Measurements from ENCODE around the gene DES.

DNA sequence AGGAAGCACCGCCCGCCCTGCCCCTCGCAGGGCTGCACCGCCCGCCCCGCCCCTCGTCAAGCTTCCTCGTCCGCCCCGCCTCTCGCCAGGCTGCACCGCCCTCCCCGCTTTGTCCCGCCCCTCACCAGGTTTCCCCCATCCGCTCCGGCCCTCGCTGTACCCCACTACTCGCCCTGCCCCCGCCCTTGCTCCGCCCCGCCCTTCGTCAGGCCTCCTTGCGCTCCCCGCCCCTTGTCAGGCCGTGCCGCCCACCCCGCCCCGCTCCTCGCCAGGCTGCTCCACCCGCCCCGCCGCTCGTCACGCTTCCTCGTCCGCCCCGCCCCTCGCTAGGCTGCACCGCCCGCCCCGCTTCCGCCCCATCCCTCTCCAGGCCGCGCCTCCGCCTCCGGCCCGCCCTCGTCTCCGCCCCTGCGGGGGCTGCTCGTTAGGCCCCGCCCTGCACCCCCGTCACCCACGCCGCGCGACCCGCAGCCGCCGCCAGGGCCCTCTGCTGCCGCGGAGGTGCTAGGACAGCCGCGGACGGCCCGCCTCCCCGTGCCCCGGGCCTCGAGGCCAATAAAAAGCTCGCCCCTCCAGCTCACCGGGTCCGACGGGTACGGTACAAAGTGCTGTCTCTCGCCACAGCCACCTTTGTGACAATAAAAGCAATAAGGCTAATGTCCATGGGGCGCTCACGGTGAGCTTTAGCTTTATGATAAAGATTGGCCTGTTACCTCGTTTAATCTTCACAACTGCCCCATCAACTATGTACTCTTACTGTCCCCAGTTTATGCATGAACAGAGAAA, 29.9 kb upstream of the DES start:
- TF ChIP-seq NR2C2 (CRISPR knock-in tag; IDR thresholded peaks at IDR 0.05) (no peak), NFYB (CRISPR knock-in tag; conservative IDR thresholded peaks at IDR 0.05; ENCODE audit: low read depth) (no peak), SMAD3 (CRISPR knock-in tag; IDR thresholded peaks at IDR 0.05; ENCODE audit: borderline replicate concordance) (no peak), FOXJ3 (CRISPR knock-in tag; IDR thresholded peaks at IDR 0.05; ENCODE audit: borderline replicate concordance) (no peak), ZNF317 (CRISPR knock-in tag; IDR thresholded peaks at IDR 0.05; ENCODE audit: borderline replicate concordance, low read depth) (no peak), SP1 (CRISPR knock-in tag; conservative IDR thresholded peaks at IDR 0.05) (peak; percentile 70), ZNF121 (CRISPR knock-in tag; IDR thresholded peaks at IDR 0.05) (no peak), TP53 (CRISPR knock-in tag; IDR thresholded peaks at IDR 0.05) (no peak), ZNF423 (CRISPR knock-in tag; IDR thresholded peaks at IDR 0.05) (no peak), CREM (CRISPR knock-in tag; IDR thresholded peaks at IDR 0.05) (no peak), HMGA2 (CRISPR knock-in tag; IDR thresholded peaks at IDR 0.05) (no peak)
- TF ChIP-seq, protein P1, sequence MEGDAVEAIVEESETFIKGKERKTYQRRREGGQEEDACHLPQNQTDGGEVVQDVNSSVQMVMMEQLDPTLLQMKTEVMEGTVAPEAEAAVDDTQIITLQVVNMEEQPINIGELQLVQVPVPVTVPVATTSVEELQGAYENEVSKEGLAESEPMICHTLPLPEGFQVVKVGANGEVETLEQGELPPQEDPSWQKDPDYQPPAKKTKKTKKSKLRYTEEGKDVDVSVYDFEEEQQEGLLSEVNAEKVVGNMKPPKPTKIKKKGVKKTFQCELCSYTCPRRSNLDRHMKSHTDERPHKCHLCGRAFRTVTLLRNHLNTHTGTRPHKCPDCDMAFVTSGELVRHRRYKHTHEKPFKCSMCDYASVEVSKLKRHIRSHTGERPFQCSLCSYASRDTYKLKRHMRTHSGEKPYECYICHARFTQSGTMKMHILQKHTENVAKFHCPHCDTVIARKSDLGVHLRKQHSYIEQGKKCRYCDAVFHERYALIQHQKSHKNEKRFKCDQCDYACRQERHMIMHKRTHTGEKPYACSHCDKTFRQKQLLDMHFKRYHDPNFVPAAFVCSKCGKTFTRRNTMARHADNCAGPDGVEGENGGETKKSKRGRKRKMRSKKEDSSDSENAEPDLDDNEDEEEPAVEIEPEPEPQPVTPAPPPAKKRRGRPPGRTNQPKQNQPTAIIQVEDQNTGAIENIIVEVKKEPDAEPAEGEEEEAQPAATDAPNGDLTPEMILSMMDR (IDR thresholded peaks at IDR 0.05), result no peak
- TF ChIP-seq, protein P2, sequence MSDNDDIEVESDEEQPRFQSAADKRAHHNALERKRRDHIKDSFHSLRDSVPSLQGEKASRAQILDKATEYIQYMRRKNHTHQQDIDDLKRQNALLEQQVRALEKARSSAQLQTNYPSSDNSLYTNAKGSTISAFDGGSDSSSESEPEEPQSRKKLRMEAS (CRISPR knock-in tag; IDR thresholded peaks at IDR 0.05), result peak; percentile 43; the same call in 1 of the 2 replicates

All from WTC11 (cell line).